HG02852 (cell line): ENCODE data around the gene SCUBE1.
A peak's percentile ranks its signal among the peaks of the same experiment; 100 is the strongest.

Experiments used
- ATAC-seq: cut with Tn5 transposase; IDR thresholded peaks from one replicate; pipeline ENCODE4 v1.9.1; 2021; ENCODE audit warnings: mild to moderate bottlenecking, moderate library complexity; ENCODE audit not compliant: unreplicated experiment

SCUBE1 gene

GRCh38 chr22:43343262-43343669 is at the start of gene SCUBE1:
SCUBE1 (minus strand) TSS chr22:43343372; CDS start chr22:43343261, 111 bp downstream.
- no peak for ATAC-seq

GRCh38 chr22:43392385-43392989 is 49.3 kb upstream of the SCUBE1 start:
- ATAC-seq: no peak

- ATAC-seq: no peak
Measured at GRCh38 chr22:43391306-43391705, 48.1 kb upstream of the SCUBE1 start.

- no peak for ATAC-seq
Measured at GRCh38 chr22:43390872-43391271, 47.7 kb upstream of the SCUBE1 start.

GRCh38 chr22:43390166-43390565 is 47.0 kb upstream of the SCUBE1 start:
- ATAC-seq: no peak

GRCh38 chr22:43389227-43389836 is 46.2 kb upstream of the SCUBE1 start:
- ATAC-seq: no peak

- ATAC-seq: no peak
Measured at GRCh38 chr22:43388420-43388851, 45.3 kb upstream of the SCUBE1 start.

- ATAC-seq: no peak
Measured at GRCh38 chr22:43387815-43388214, 44.6 kb upstream of the SCUBE1 start.

GRCh38 chr22:43385770-43386641 is 42.8 kb upstream of the SCUBE1 start:
- no peak for ATAC-seq

- ATAC-seq: no peak
Measured at GRCh38 chr22:43384863-43385262, 41.7 kb upstream of the SCUBE1 start.

- ATAC-seq: no peak
Measured at GRCh38 chr22:43381693-43382092, 38.5 kb upstream of the SCUBE1 start.

GRCh38 chr22:43377896-43378704 is 34.9 kb upstream of the SCUBE1 start:
- ATAC-seq: peak; percentile 74

- ATAC-seq: no peak
Measured at GRCh38 chr22:43377548-43377895, 34.4 kb upstream of the SCUBE1 start.

GRCh38 chr22:43376765-43377547 is 33.8 kb upstream of the SCUBE1 start:
- no peak for ATAC-seq

GRCh38 chr22:43375951-43376455 is 32.8 kb upstream of the SCUBE1 start:
- ATAC-seq: no peak

- ATAC-seq: no peak
Measured at GRCh38 chr22:43370036-43370435, 26.9 kb upstream of the SCUBE1 start.

GRCh38 chr22:43365715-43366440 is 22.7 kb upstream of the SCUBE1 start:
- no peak for ATAC-seq

- ATAC-seq: no peak
Measured at GRCh38 chr22:43364169-43364435, 20.9 kb upstream of the SCUBE1 start.

- no peak for ATAC-seq
Measured at GRCh38 chr22:43363315-43364168, 20.4 kb upstream of the SCUBE1 start.
